ENCODE measurements around the gene IRS1. TPM values are rescaled to one million over a fixed set of nuclear protein-coding genes. Genes with fewer than 3 reads are reported as not detected.

The IRS1 gene
- polyA plus RNA-seq, 1 donor (not counting 4 experiments of a cell fraction or from before 2014, with no cell fraction given) = 11.2 TPM

DNA sequence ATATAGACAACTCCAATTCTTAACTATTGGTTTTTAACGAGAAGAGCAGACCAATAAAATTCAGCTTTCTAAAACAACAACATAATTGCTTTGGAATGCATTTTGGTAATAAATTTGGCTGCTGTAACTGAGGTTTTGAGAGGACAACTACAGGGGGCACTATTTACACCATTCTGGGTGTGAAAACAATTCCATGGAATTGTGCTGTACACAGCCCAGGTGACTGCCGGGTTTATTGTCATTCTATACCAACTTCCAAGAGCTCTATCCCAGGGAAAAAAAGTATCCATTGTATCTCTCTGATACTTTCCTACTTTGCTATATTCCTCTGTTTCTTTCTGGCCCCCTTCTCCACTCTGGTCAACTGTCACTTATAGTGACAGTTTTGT is 38.4 kb downstream of the IRS1 start:
- Histone ChIP-seq H2AFZ (ENCODE audit: control insufficient read depth, low read length) (no peak overlapping the region), H3K27me3 (ENCODE audit: control insufficient read depth, extremely low read depth, insufficient read depth, low read length) (no peaks in the 10 kb centered on the region), H4K20me1 (ENCODE audit: control insufficient read depth, extremely low read depth, insufficient read depth, low read length) (no peaks in the 10 kb centered on the region), H3K9ac (ENCODE audit: control insufficient read depth, extremely low read depth, insufficient read depth, low read length) (no peak overlapping the region), H3K4me3 (ENCODE audit: control insufficient read depth in 2 of 3, extremely low read depth in 1 of 3, insufficient read depth in 2 of 3, low read depth in 1 of 3, low read length in 3 of 3) (no peak overlapping the region), H3K9me3 (ENCODE audit: control insufficient read depth, low read depth, low read length) (peaks cover 3% of the 10 kb centered on the region), H3K9me1 (ENCODE audit: control insufficient read depth, extremely low read depth, insufficient read depth, low read length) (no peaks in the 10 kb centered on the region), H3K27ac (ENCODE audit: control insufficient read depth, insufficient read depth, low read length) (no peak overlapping the region), H3K4me1 (ENCODE audit: control insufficient read depth, extremely low read depth, insufficient read depth, low read length) (peaks cover 23% of the 10 kb centered on the region), H3K79me2 (ENCODE audit: control insufficient read depth, insufficient read depth, low read length) (peaks cover 47% of the 10 kb centered on the region), H3K36me3 (ENCODE audit: control insufficient read depth in 2 of 2, extremely low read depth in 1 of 2, insufficient read depth in 2 of 2, low read length in 2 of 2) (peaks cover 0 to 10% of the 10 kb centered on the region in 2 experiments), H3K4me2 (ENCODE audit: control insufficient read depth, extremely low read depth, insufficient read depth, low read depth, low read length) (no peak overlapping the region)
- dilution Hi-C loops (cut with MboI; ENCODE audit: extremely low pct_ligation_motif_present, low sequenced_read_pairs) = no loop called here
- FAIRE-seq (no peak), DNase-seq (ENCODE audit: low read depth, low spot score) (no peak)
- no peak for TF ChIP-seq EZH2 (IDR thresholded peaks at IDR 0.05; ENCODE audit: low read length)
- TF ChIP-seq CTCF (optimal IDR thresholded peaks at IDR 0.05 in 1 of 3, IDR thresholded peaks at IDR 0.05 in 1 of 3, conservative IDR thresholded peaks at IDR 0.05 in 1 of 3; ENCODE audit: extremely low read depth in 1 of 3, insufficient read depth in 2 of 3, low read length in 3 of 3) = no peak

GRCh38 chr2:226760412-226761194 is 39.0 kb downstream of the IRS1 start:
- Histone ChIP-seq H2AFZ (ENCODE audit: control insufficient read depth, low read length) (no peak overlapping the region), H3K9me3 (ENCODE audit: control insufficient read depth, low read depth, low read length) (peaks cover 3% of the 10 kb centered on the region), H3K27ac (ENCODE audit: control insufficient read depth, insufficient read depth, low read length) (no peak overlapping the region), H3K27me3 (ENCODE audit: control insufficient read depth, extremely low read depth, insufficient read depth, low read length) (no peaks in the 10 kb centered on the region), H3K79me2 (ENCODE audit: control insufficient read depth, insufficient read depth, low read length) (peaks cover 47% of the 10 kb centered on the region), H4K20me1 (ENCODE audit: control insufficient read depth, extremely low read depth, insufficient read depth, low read length) (no peaks in the 10 kb centered on the region), H3K9me1 (ENCODE audit: control insufficient read depth, extremely low read depth, insufficient read depth, low read length) (no peaks in the 10 kb centered on the region), H3K9ac (ENCODE audit: control insufficient read depth, extremely low read depth, insufficient read depth, low read length) (no peak overlapping the region), H3K36me3 (ENCODE audit: control insufficient read depth in 2 of 2, extremely low read depth in 1 of 2, insufficient read depth in 2 of 2, low read length in 2 of 2) (peaks cover 0 to 10% of the 10 kb centered on the region in 2 experiments), H3K4me1 (ENCODE audit: control insufficient read depth, extremely low read depth, insufficient read depth, low read length) (peaks cover 27% of the 10 kb centered on the region), H3K4me2 (ENCODE audit: control insufficient read depth, extremely low read depth, insufficient read depth, low read depth, low read length) (no peak overlapping the region), H3K4me3 (ENCODE audit: control insufficient read depth in 2 of 3, extremely low read depth in 1 of 3, insufficient read depth in 2 of 3, low read depth in 1 of 3, low read length in 3 of 3) (no peak overlapping the region)
- TF ChIP-seq EZH2 (IDR thresholded peaks at IDR 0.05; ENCODE audit: low read length) (no peak), CTCF (optimal IDR thresholded peaks at IDR 0.05 in 1 of 3, IDR thresholded peaks at IDR 0.05 in 1 of 3, conservative IDR thresholded peaks at IDR 0.05 in 1 of 3; ENCODE audit: extremely low read depth in 1 of 3, insufficient read depth in 2 of 3, low read length in 3 of 3) (no peak)
- DNase-seq (ENCODE audit: low read depth, low spot score) (no peak), FAIRE-seq (peak; percentile 32)
- dilution Hi-C loops (cut with MboI; ENCODE audit: extremely low pct_ligation_motif_present, low sequenced_read_pairs) = no loop called here

Measured in keratinocyte (primary cell).